Colonic mucosa (tissue), 4 donors: ENCODE measurements around the gene ETV6. TPM values are rescaled to one million over a fixed set of nuclear protein-coding genes. Genes with fewer than 3 reads are reported as not detected.

Experiments
- DNase-seq: peaks from one replicate; pipeline ENCODE4 v3.0.0-alpha.2; 2020
- H3K27ac ChIP-seq: fragments of 200-600 bp; one replicate; pipeline ENCODE4 v1.8.0; 2021
- H3K27me3 ChIP-seq: fragments of 200-600 bp; one replicate; pipeline ENCODE4 v1.8.0; 2021
- H3K36me3 ChIP-seq: fragments of 200-600 bp; one replicate; pipeline ENCODE4 v1.8.0; 2021
- H3K4me1 ChIP-seq: fragments of 200-600 bp; one replicate; pipeline ENCODE4 v1.8.0; 2021; ENCODE audit warnings: mild to moderate bottlenecking
- H3K4me3 ChIP-seq: fragments of 200-600 bp; one replicate; pipeline ENCODE4 v1.8.0; 2021
- H3K9ac ChIP-seq, 2 donors: one replicate each; pipeline ENCODE4 v1.7.0; 2013; ENCODE audit warnings: control low read depth in 2 of 2, low read depth in 2 of 2, low read length in 2 of 2
- H3K9me3 ChIP-seq: fragments of 200-600 bp; one replicate; pipeline ENCODE4 v1.8.0; 2021
- CTCF ChIP-seq: fragments of 200-600 bp; IDR thresholded peaks from one replicate; pipeline ENCODE4 v1.8.0; 2022; ENCODE audit warnings: antibody characterized with exemption, mild to moderate bottlenecking
- intact Hi-C: fragments of 100-400 bp; cut with DNase I; formaldehyde crosslinking; loops from one replicate; pipeline ENCODE4 v1.14.1; 2022
- total RNA-seq, 2 donors: library from RNA; stranded (reverse); fragmentation: NEBNext Ultra II Directional in 1 of 2; extraction: Animal tissue kit (Norgen Biotek cat#: 25700) in 1 of 2; gene quantifications; one replicate each; pipeline ENCODE4 v1.2.1, GENCODE V29; 2021
- donor health status: healthy.
- donor health status: DM: no; HTN: no; CAD: no.
- donor health status: DM: no; HTN: no; CAD: no.

The ETV6 gene
- 10 to 100 TPM; 49.2 to 73.1 TPM for total RNA-seq

- Histone ChIP-seq H3K4me1 (peaks cover 5% of the 10 kb centered on the region), H3K27ac (peak within 1 kb of the TSS; percentile 97), H3K4me3 (peak within 1 kb of the TSS; percentile 67), H3K36me3 (no peaks in the 10 kb centered on the region), H3K9ac (peak within 1 kb of the TSS; percentile 80 to 93), H3K27me3 (no peaks in the 10 kb centered on the region), H3K9me3 (no peaks in the 10 kb centered on the region)
- intact Hi-C loops = loop anchor here (5.0 kb wide), 1 partner anchor 83 kb away; no protein-coding TSS in a partner anchor
- no peak for TF ChIP-seq CTCF
- peak; percentile 81 for DNase-seq
Measured at GRCh38 chr12:11649413-11650285, at the start of gene ETV6. Gene ETV6, plus strand, starts transcription at chr12:11649674. Its CDS starts 454 bp downstream, at chr12:11650128.

GRCh38 chr12:11600199-11600598 lies 49.3 kb upstream of the ETV6 start:
- no peak for TF ChIP-seq CTCF
- H3K9ac ChIP-seq = no peak overlapping the region
- no peak for DNase-seq
- no peak overlapping the region for H3K4me3 ChIP-seq
- no peaks in the 10 kb centered on the region for H3K9me3 ChIP-seq
- no peaks in the 10 kb centered on the region for H3K4me1 ChIP-seq
- no peaks in the 10 kb centered on the region for H3K27me3 ChIP-seq
- intact Hi-C loops = no loop called here
- no peaks in the 10 kb centered on the region for H3K36me3 ChIP-seq
- H3K27ac ChIP-seq = no peak overlapping the region

- Histone ChIP-seq H3K4me1 (no peaks in the 10 kb centered on the region), H3K36me3 (no peaks in the 10 kb centered on the region), H3K27me3 (no peaks in the 10 kb centered on the region), H3K9ac (no peak overlapping the region), H3K27ac (no peak overlapping the region), H3K4me3 (no peak overlapping the region), H3K9me3 (no peaks in the 10 kb centered on the region)
- DNase-seq = no peak
- TF ChIP-seq CTCF = no peak
- intact Hi-C loops = no loop called here
Measured at GRCh38 chr12:11601647-11602046, 47.8 kb upstream of the ETV6 start.

- Histone ChIP-seq H3K9ac (no peak overlapping the region), H3K9me3 (no peaks in the 10 kb centered on the region), H3K27ac (peak overlapping the region; percentile 61), H3K4me1 (no peaks in the 10 kb centered on the region), H3K27me3 (no peaks in the 10 kb centered on the region), H3K36me3 (no peaks in the 10 kb centered on the region), H3K4me3 (no peak overlapping the region)
- intact Hi-C loops = no loop called here
- no peak for TF ChIP-seq CTCF
- peak; percentile 72 for DNase-seq
Measured at GRCh38 chr12:11607313-11608081, 42.0 kb upstream of the ETV6 start.

GRCh38 chr12:11609045-11609444 lies 40.4 kb upstream of the ETV6 start:
- Histone ChIP-seq H3K27me3 (no peaks in the 10 kb centered on the region), H3K4me3 (no peak overlapping the region), H3K9ac (no peak overlapping the region), H3K36me3 (no peaks in the 10 kb centered on the region), H3K4me1 (no peaks in the 10 kb centered on the region), H3K9me3 (no peaks in the 10 kb centered on the region), H3K27ac (no peak overlapping the region)
- no peak for DNase-seq
- TF ChIP-seq CTCF = no peak
- intact Hi-C loops = no loop called here
